IMR-90 (cell line): ENCODE measurements around the gene SLC22A16. TPM values are rescaled to one million over a fixed set of nuclear protein-coding genes. Genes with fewer than 3 reads are reported as not detected.

ENCODE experiments used
- ATAC-seq: fragments of 200-7000 bp; cut with Tn5 transposase; 2 replicates; pipeline ENCODE4 v1.9.1; 2020; ENCODE audit warnings: low read depth, mild to moderate bottlenecking, moderate library complexity
- BruUV-seq: library from RNA; stranded (reverse); fragments of 400-500 nt; replicated peaks from 2 replicates; lab custom pipeline; 2021; lab: Mats Ljungman, UMichigan
- CTCF ChIA-PET: fragments of 300-600 bp; formaldehyde crosslinking; extraction: SDS; loops from one replicate; lab custom pipeline; 2021; ENCODE audit warnings: antibody characterized with exemption; lab: Yijun Ruan, JAX
- POLR2A ChIA-PET: fragments of 300-600 bp; sonication (Branson Sonifier 250); formaldehyde crosslinking; loops from one replicate; lab custom pipeline; 2022; ENCODE audit warnings: antibody characterized with exemption; ENCODE audit not compliant: unreplicated experiment; lab: Charles Lee
- DNase-seq: peaks from one replicate; pipeline ENCODE4 v3.0.0; 2013
- H2AFZ ChIP-seq: replicated peaks from 2 replicates; pipeline ENCODE3; 2013; ENCODE audit warnings: low read length, mild to moderate bottlenecking; ENCODE audit not compliant: poor library complexity
- H2AK5ac ChIP-seq: 2 replicates; pipeline ENCODE4 v1.6.1; 2013; ENCODE audit warnings: low read depth, low read length, inconsistent platforms
- H2AK9ac ChIP-seq: replicated peaks from 2 replicates; pipeline ENCODE3; 2013; ENCODE audit warnings: mild to moderate bottlenecking, low read depth, low read length, moderate library complexity; ENCODE audit not compliant: poor library complexity
- H2BK120ac ChIP-seq: 2 replicates; pipeline ENCODE4 v1.6.1; 2013; ENCODE audit warnings: low read depth, low read length, inconsistent platforms
- H2BK15ac ChIP-seq: 3 replicates; pipeline ENCODE4 v1.6.1; 2013; ENCODE audit warnings: low read depth, low read length, inconsistent platforms
- H2BK20ac ChIP-seq: 2 replicates; pipeline ENCODE4 v1.6.1; 2013; ENCODE audit warnings: low read depth, mild to moderate bottlenecking, inconsistent platforms, low read length, moderate library complexity
- H2BK5ac ChIP-seq: 2 replicates; pipeline ENCODE4 v1.6.1; 2013; ENCODE audit warnings: mild to moderate bottlenecking, low read depth, low read length, inconsistent platforms; ENCODE audit not compliant: poor library complexity, severe bottlenecking
- H3K14ac ChIP-seq: replicated peaks from 2 replicates; pipeline ENCODE4 v1.6.1; 2013; ENCODE audit warnings: low read depth, low read length, inconsistent platforms
- H3K18ac ChIP-seq: 2 replicates; pipeline ENCODE4 v1.6.1; 2013; ENCODE audit warnings: low read depth, low read length, control low read depth
- H3K23ac ChIP-seq: 2 replicates; pipeline ENCODE4 v1.6.1; 2013; ENCODE audit warnings: low read depth, low read length, inconsistent platforms
- H3K27ac ChIP-seq: 2 replicates; pipeline ENCODE4 v1.5.1; 2013; ENCODE audit warnings: mild to moderate bottlenecking, control low read depth, low read length; ENCODE audit not compliant: insufficient read depth
- H3K27me3 ChIP-seq: 2 replicates; pipeline ENCODE4 v1.6.1; 2013; ENCODE audit warnings: low read length; ENCODE audit not compliant: control insufficient read depth, insufficient read depth
- H3K36me3 ChIP-seq: 2 replicates; pipeline ENCODE4 v1.6.1; 2013; ENCODE audit warnings: low read length, mixed read lengths; ENCODE audit not compliant: control insufficient read depth, insufficient read depth
- H3K4ac ChIP-seq: 2 replicates; pipeline ENCODE4 v1.6.1; 2013; ENCODE audit warnings: low read depth, low read length, inconsistent platforms
- H3K4me1 ChIP-seq: 2 replicates; pipeline ENCODE4 v1.6.1; 2013; ENCODE audit warnings: low read length, mixed read lengths; ENCODE audit not compliant: control insufficient read depth, insufficient read depth
- H3K4me2 ChIP-seq: 2 replicates; pipeline ENCODE4 v1.6.1; 2013; ENCODE audit warnings: low read depth, mild to moderate bottlenecking, control low read depth, low read length, moderate library complexity
- H3K4me3 ChIP-seq: 2 replicates; pipeline ENCODE4 v1.5.1; 2013; ENCODE audit warnings: low read depth, mild to moderate bottlenecking, control low read depth, low read length, moderate library complexity; ENCODE audit not compliant: insufficient read depth
- H3K56ac ChIP-seq: 2 replicates; pipeline ENCODE4 v1.6.1; 2013; ENCODE audit warnings: low read length, inconsistent platforms; ENCODE audit not compliant: insufficient read depth; ENCODE audit errors: extremely low read depth
- H3K79me1 ChIP-seq, 2 experiments: 2 replicates each; pipeline ENCODE4 v1.6.1; 2013; ENCODE audit warnings: low read length in 2 of 2, inconsistent platforms in 1 of 2, low read depth in 1 of 2
- H3K9ac ChIP-seq: 2 replicates; pipeline ENCODE4 v1.6.1; 2013; ENCODE audit warnings: low read depth, low read length, control low read depth
- H3K9me1 ChIP-seq: 2 replicates; pipeline ENCODE4 v1.6.1; 2013; ENCODE audit warnings: low read length, inconsistent platforms; ENCODE audit not compliant: insufficient read depth
- H3K9me3 ChIP-seq: 2 replicates; pipeline ENCODE4 v1.6.1; 2013; ENCODE audit warnings: low read length; ENCODE audit not compliant: control insufficient read depth, insufficient read depth
- H4K20me1 ChIP-seq: 2 replicates; pipeline ENCODE4 v1.6.1; 2013; ENCODE audit warnings: low read length, inconsistent platforms; ENCODE audit not compliant: insufficient read depth
- H4K5ac ChIP-seq: 2 replicates; pipeline ENCODE4 v1.6.1; 2013; ENCODE audit warnings: mild to moderate bottlenecking, low read depth, low read length, control low read depth
- H4K8ac ChIP-seq, 2 experiments: 2 replicates each; pipeline ENCODE4 v1.6.1; 2013; ENCODE audit warnings: low read depth in 2 of 2, low read length in 2 of 2, control low read depth in 1 of 2, inconsistent platforms in 1 of 2
- H4K91ac ChIP-seq: 2 replicates; pipeline ENCODE4 v1.6.1; 2013; ENCODE audit warnings: low read depth, low read length, inconsistent platforms; ENCODE audit not compliant: insufficient read depth
- BHLHE40 ChIP-seq: fragments of 150-350 bp; IDR thresholded peaks from 2 replicates; pipeline ENCODE4 v1.6.1; 2016; ENCODE audit warnings: mild to moderate bottlenecking, low read depth, low read length
- CHD1 ChIP-seq: IDR thresholded peaks from 2 replicates; pipeline ENCODE4 v1.6.1; 2012; ENCODE audit warnings: low read depth, low read length, improper control_type of control experiment
- MAZ ChIP-seq: IDR thresholded peaks from 2 replicates; pipeline ENCODE4 v1.6.1; 2012; ENCODE audit warnings: low read depth, mild to moderate bottlenecking, low read length, improper control_type of control experiment, moderate library complexity, borderline replicate concordance
- NFE2L2 ChIP-seq: fragments of 150-350 bp; IDR thresholded peaks from 2 replicates; pipeline ENCODE4 v1.6.1; 2016; ENCODE audit warnings: low read depth, mild to moderate bottlenecking, low read length
- POLR2A ChIP-seq: IDR thresholded peaks from 2 replicates; pipeline ENCODE4 v1.6.1; 2012; ENCODE audit warnings: mild to moderate bottlenecking, low read depth, low read length
- WGBS, 2 experiments: methylation state at CpG; one replicate each; pipeline versions ENCODE4 v1.1.5 to v1.1.7; 2013; ENCODE audit warnings: missing lambda C conversion rate in 2 of 2; ENCODE audit not compliant: insufficient read length in 1 of 2; ENCODE audit errors: extremely low coverage in 2 of 2; 5-methylcytosine and 5-hydroxymethylcytosine counted together
- dilution Hi-C: fragments of 300-500 bp; cut with HindIII; formaldehyde crosslinking; loops from one replicate; pipeline ENCODE4 v1.14.3; 2018; ENCODE audit warnings: low sequenced_read_pairs; ENCODE audit not compliant: unreplicated experiment
- in situ Hi-C: fragments of 300-500 bp; cut with MboI; formaldehyde crosslinking; loops from 3 replicates; pipeline ENCODE4 v1.14.3; 2019; ENCODE audit warnings: low sequenced_read_pairs, inconsistent platforms, mixed read lengths
- intact Hi-C: fragments of 100-400 bp; cut with micrococcal nuclease; formaldehyde crosslinking; loops from 2 replicates; pipeline ENCODE4 v1.10.0; 2022
- polyA plus RNA-seq, 3 experiments: library from polyadenylated mRNA; depleted of rRNA; stranded (reverse); fragments of >200 nt; gene quantifications; 2 replicates each; pipeline ENCODE4 v1.2.3, GENCODE V29; 2012; ENCODE audit warnings: low replicate concordance in 1 of 3
- total RNA-seq: library from RNA; depleted of rRNA; stranded (reverse); fragments of >200 nt; gene quantifications from 2 replicates; pipeline ENCODE4 v1.2.3, GENCODE V29; 2012

SLC22A16 gene
- total and polyA plus RNA-seq, 2 of the 4 experiments (the other 2 are of a cell fraction): not detected

DNA sequence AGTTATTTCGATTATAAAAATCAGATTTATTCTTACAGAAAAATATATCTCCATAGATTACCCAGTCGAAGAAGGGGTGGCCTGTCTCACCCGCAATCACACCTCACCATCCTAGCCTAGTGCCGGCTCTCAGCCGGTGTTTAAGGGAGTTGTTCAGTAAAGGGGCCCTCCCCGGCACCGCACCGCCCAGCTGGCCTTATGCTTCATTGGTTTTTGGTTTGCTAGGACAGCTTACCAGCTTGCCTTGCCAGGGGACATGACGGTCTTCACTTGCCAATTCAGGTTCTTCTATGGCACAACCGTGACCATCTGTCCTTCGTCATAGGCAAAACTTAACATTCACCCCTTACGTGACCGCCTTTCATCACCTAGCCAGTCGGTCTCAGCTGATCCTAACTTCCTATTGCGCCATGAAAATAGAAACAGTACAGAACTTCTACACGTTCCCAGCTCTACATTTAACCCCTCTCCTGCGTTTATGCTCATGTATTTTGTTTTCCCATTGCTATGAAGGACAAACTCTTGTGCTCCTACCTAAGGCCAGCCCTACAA lies 44.7 kb upstream of the SLC22A16 start:
- BruUV-seq: no TSS peak
- Histone ChIP-seq H3K79me1 (no peaks in the 10 kb centered on the region), H3K4ac (no peak overlapping the region), H4K20me1 (no peaks in the 10 kb centered on the region), H3K9ac (no peak overlapping the region), H3K18ac (no peak overlapping the region), H2AK9ac (no peak overlapping the region), H3K4me3 (no peak overlapping the region), H2AFZ (peak overlapping the region; percentile 10), H3K9me3 (peaks cover 2% of the 10 kb centered on the region; the same call in 1 of the 2 replicates), H2BK20ac (no peak overlapping the region), H3K14ac (no peak overlapping the region), H2BK120ac (no peak overlapping the region), H4K5ac (no peak overlapping the region), H3K27ac (no peak overlapping the region), H3K4me2 (no peak overlapping the region), H3K9me1 (no peaks in the 10 kb centered on the region), H4K91ac (no peak overlapping the region), H2BK15ac (no peak overlapping the region), H3K27me3 (no peaks in the 10 kb centered on the region), H3K56ac (no peak overlapping the region), H4K8ac (no peak overlapping the region), H3K36me3 (no peaks in the 10 kb centered on the region), H3K23ac (no peak overlapping the region), H3K4me1 (no peaks in the 10 kb centered on the region), H2AK5ac (no peak overlapping the region), H2BK5ac (no peak overlapping the region)
- POLR2A ChIA-PET: no interaction called here
- TF ChIP-seq CHD1: no peak
- TF ChIP-seq POLR2A: no peak
- no peak for TF ChIP-seq NFE2L2
- TF ChIP-seq BHLHE40: no peak
- no peak for TF ChIP-seq MAZ
- ATAC-seq: no peak
- in situ Hi-C loops (loop anchor here (5.0 to 10.0 kb wide), 2 partner anchors 434 to 476 kb away; partner anchors contain the start of gene GTF3C6), intact Hi-C loops (no loop called here), dilution Hi-C loops (no loop called here)
- CTCF ChIA-PET: no interaction called here
- DNase-seq: no peak
- WGBS, 2 experiments: 66% methylated on average over 7 of the region's 17 CpGs; no CpG with 5 or more reads in 1 of the 2 experiments
